Activated CD4-positive, alpha-beta T cell treated with anti-CD3 and anti-CD28 coated beads, Interleukin-2, amount 50 U/mL, for 48 hours (primary cell): ENCODE results near the gene LRRC17.
"Not testable (repeated sequence)": the region's sequence is repeated elsewhere in the genome, so short reads cannot be mapped to it uniquely, and the experiment has no call there.

Experiments used
- DNase-seq, 2 experiments: peaks; one replicate each; pipeline ENCODE4 v3.0.0-alpha.2; 2020

LRRC17 gene

DNA sequence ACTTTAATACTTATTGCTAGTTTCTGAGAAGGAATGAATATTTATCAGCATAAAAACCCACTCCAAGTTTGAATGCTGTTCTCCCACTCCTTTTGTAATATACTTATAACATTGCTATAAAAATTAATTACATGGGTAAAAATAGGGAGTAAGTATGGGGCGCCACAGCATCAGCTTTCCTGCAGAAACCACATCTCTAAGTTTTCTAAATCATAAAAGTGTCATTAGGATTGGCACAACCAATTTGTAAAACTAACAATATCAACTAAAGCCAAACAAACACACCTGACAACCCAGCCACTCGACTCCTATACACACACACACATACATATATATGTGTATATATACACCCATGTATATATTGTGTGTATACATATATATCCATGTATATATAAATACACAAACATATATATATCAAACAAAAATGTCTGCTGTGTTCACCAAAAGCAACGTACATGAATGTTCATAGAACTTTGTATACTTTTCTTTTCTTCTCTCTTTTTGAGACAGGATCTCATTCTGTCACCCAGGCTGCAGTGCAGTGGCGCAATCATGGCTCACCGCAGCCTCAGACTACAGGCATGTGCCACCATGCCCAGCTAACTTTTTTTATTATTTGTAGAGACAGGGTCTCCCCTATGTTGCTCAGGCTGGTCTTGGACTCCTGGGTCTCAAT is 14.8 kb upstream of the LRRC17 start:
- no peak for DNase-seq

DNA sequence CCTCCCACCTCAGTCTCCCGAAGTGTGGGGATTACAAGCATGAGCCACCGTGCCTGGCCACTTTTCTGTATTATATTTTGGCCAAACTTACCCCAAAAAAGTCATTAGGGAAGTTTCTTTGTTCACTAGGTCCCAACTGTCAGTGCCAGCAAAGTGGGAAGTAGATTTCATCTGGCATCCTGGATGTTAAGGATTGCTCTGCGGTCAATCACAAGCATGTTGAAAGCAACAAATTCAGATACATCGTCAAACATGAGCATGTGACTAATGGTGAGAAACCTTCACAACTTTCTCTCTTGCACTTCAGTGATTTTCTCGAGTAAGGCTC is 14.3 kb upstream of the LRRC17 start:
- DNase-seq = no peak

DNA sequence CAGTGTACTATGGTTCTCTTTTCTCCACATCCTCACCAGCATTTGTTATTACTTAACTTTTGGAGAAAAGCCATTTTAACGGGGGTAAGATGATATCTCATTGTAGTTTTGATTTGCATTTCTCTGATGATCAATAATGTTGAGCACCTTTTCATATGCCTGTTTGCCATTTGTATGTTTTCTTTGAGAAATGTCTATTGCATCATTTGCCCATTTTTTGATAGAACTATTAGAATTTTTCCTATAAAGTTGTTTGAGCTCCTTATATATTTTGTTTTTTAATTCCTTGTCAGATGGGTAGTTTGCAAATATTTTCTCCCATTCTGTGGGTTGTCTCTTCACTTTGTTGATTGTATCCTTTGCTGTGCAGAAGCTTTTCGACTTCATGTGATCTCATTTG is 10.7 kb upstream of the LRRC17 start:
- not testable (repeated sequence) for DNase-seq

DNA sequence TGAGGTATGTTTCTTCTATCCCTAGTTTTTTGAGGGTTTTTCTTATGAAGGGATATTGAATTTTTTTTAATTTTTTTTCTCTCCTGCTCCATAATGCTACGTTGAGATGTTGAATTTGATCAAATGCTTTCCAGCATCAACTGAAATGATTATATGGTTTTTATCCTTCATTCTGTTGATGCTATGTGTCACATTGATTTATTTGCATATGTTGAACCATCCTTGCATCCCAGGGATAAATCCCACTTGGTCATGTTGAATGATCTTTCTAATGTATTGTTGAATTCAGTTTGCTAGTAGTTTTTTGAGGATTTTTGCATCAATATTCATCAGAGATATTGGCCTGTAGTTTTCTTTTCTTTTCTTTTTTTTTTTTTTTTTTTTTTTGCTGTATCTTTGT is 9.2 kb upstream of the LRRC17 start:
- DNase-seq = not testable (repeated sequence)

DNA sequence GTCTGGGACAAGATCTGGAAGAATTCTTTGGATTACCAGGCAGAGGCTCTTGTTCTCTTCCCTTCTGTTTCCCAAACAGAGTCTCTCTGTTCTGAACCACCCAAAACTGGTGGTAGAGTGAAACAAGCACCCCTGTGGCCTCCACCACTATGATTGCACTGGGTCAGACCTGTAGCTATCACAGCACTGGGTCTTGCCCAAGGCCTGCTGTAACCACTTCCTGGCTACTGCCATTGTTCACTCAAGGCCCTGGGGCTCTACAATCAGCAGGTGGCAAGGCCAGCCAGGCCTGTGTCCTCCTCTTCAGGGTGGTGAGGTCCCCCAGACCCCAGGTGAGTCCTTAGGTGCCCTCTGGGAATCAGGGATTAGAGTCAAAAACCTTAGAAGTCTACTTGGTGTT is 4.1 kb upstream of the LRRC17 start:
- no peak for DNase-seq

DNA sequence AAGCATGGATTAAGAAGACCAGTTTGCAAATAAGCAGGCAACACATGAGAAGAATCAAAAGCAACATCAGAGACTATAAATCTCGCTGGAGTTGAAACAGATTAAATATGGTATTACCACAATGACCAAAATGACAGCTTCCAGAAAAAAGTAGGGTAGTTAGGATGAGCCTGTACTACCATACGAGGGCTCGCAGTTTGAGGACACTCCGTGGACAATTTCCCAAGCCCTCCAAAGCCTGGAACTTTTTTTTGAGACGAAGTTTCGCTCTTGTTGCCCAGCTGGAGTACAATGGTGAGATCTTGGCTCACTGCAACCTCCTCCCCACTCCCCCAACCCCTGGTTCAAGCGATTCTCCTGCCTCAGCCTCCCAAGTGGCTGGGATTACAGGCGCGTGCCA is 1.0 kb downstream of the LRRC17 start:
- DNase-seq = no peak

DNA sequence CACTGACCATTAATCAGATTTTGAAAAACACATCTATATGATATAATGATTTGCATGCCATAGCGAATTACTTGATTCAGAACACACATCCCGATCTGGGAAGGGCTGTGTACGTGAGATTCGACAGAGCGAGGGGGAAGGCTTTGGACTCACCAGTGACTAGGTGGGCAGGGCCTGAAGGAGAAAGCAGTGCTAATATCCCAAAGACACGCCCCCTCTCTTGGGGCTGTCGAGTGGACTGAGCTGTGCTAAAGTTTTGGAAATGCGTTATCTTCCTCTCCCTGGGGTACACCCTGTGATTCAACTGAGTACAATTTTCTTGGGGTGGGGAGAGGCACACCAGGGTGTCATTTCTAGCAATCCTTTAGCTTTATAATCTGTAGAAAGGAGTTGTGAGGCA is 1.8 kb downstream of the LRRC17 start:
- no peak for DNase-seq

DNA sequence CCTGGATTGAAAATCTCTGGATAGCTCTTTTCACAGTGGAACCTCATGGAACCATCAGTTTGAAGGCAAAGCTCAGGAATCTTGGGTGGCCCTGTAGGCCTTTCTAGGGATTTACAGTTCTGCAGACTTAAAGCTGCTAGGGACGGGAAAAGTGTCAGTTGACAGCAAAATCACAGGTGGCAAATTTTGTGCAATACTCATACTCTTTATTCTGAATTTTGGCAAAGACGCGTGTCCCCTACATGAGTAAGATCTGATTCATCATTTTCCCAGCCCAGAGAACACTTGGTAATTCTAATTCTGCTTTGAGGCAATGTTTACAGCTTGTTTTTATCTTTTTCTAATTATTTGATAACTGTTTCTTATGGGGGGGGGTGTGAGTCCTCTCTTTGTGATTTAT is 3.6 kb downstream of the LRRC17 start:
- DNase-seq = no peak

DNA sequence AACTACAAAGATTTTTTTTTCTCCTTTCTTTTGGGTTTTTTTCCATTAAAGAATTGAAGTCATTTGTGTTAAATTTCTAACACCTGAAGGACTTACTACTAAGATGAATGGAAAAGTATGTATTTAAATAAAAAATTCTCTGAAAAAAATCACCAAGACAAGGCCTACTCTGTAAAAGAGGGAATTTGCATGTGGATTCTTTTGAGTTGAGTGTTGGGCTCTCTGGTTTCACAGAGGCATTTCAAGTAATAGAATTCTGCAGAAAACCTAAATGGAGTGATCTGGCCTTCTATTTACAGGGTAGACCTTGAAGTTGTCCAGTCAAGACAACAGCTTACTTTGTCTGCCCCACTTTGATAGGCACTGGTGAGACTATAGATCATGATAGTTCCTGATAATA is 4.1 kb downstream of the LRRC17 start:
- no peak for DNase-seq

DNA sequence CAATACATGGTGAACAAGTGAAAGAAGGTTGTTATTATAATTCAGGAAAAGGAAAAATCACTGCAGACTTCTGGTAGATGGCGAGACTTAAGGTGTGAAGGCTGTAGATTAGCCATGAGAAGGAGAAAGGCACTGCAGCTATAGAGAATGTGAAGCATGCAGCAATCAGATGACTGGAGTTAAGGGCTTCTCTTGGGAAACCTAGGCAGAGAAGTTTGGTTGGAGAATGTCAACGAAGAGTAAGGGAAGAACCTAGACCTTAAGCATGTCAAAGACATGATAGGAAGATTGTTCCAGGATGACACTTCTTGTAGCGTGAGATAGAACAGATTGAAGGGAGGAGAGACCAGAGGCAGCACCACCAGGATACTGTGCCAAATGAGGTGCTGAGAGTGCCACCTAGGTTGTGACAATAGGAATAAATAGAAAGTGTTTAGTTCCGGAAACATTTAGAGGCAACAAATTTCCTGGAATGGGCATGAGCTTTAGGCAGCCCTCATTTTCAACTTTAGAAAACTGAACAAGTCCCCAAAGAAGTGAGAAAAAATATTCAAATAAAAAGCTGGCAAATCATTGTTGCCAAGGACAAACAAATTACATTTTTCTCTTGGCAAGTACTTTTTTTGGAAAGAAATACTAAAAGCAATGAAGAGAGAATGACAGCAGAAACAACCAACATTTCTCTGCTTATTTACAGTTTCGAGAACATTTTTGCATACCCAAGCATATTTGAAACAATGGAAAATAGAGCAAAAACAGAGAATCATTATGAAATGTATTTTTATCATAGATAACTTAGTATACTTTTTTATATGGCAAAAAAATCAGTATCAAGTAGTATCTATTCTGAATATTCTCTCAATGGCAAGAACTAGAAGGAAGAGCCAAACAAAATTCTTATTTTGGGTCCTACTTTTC is 4.9 kb downstream of the LRRC17 start:
- DNase-seq = no peak

DNA sequence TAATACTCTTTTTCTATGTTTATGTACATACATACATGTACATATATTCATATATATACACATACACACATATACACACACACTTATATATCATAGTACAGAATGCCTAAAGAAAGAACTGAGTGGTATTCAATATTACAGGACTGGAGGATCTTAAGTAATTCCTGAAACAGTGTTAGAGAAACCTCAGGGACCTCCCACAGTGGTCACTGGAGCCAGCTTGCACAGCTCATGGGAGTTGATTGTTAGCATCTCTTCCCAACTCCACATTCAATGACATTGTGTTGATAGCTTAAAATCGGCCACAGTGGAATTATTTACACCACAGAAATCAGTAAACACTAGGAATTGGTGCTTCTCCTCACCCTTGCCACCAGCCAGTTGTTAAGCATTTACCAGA is 6.0 kb downstream of the LRRC17 start:
- DNase-seq = no peak

DNA sequence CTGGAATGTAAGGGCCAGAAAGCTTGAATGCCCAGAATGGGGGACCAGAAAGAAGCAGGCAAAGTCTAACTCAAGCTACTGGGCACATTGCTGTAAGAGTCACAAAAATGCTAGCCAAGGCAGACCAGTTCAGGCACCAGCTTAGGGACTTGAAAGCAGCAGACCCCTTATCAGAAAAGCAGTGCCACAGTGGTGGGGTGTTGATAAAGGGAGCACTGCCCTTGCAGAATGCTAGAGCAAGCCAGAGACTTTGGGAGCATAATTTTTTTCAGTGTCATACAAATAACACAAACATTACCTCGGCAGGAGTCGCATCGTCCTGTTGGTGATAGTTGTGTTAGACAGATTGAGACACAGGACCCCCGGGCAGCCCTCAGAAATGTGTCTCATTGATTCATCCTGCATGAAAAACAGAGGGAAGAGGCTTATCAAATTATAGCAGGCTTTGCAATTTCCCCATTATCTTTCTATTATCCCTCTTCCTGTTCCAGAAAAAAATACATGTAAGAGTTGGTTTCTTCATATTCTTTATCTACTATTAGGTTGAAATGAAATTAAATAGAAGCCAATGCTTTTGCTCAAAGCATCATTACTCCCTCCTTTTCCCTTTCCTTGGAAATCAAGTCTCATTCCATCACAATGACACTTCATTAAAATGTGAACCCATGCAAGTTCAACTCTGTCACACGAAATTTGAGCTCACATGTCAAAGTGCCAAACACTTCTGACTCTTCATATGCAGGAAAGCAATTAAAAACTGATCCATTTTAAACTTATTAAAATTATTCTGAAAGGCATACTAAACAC is 13.4 kb downstream of the LRRC17 start:
- DNase-seq = no peak

DNA sequence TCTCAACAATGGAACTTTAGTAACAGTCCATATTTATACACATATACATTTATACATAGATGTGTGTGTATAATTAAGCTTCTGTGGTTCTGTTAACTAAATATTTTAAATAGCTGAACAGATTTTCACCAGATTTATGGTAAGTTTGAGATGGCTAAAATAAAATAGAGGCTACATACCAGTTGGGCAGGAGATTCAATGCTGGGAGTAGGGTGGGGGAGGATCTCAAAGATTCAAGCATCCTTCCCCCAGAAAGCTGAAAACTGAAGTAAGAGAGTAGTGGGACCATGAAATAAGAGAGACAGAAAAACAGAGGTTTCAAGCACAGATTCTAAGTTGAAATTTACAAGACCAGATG is 14.0 kb downstream of the LRRC17 start:
- DNase-seq = no peak

DNA sequence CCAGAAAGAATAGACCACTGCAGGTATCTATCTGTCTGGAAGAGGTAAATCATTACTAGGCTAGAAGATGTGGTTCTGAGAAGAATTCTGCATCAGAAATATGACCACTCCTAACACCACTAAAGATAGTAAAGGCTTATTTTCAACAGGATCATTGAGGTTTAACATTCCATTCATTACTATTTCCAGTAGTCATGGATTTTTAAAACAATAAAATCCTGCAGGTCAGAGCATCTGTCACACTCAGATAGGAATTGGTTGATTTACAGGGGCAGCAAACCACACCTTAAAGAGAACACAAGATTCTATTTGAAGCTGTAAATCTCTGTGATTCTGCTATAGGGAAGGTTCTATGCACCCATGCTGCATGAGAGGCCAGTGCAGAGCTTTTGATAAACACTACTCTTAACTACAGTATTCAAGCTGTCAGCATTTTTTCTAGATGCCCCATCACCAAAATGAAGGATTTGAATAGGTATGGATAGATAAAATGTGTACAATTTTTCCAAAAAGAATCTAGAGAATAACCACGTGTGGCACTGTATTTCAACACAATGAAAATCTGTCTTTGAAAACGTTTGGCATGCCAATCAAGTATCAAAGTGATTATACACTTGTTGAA is 14.6 kb downstream of the LRRC17 start:
- DNase-seq = no peak

DNA sequence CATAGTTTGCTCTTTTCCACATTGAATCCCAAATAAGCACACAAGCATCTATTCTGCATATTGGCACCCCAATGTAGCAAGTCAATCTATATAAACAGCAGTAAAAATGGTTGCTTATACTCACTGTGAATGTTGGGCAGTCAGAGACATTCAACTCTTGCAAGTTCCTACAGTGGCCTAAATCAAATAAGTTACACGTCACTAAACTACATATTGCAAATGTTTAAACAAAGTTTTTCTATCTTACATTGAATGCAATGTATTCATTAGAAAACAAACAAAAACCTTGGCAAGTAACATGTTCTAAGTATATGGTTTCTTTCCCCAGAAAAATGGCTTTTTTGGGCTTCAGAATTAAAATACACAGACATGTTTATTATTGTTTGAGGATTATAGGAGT is 19.0 kb downstream of the LRRC17 start:
- DNase-seq = no peak

DNA sequence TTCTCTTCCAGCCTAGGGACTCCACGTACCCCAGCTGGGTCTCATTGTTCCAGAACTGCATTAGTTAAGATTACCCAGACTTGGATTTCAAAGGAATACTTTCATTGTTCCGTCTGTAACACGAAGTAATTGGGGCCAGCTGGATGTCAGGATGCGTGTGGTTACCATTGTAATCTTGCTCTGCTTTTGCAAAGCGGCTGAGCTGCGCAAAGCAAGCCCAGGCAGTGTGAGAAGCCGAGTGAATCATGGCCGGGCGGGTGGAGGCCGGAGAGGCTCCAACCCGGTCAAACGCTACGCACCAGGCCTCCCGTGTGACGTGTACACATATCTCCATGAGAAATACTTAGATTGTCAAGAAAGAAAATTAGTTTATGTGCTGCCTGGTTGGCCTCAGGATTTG is 21.0 kb downstream of the LRRC17 start:
- no peak for DNase-seq

DNA sequence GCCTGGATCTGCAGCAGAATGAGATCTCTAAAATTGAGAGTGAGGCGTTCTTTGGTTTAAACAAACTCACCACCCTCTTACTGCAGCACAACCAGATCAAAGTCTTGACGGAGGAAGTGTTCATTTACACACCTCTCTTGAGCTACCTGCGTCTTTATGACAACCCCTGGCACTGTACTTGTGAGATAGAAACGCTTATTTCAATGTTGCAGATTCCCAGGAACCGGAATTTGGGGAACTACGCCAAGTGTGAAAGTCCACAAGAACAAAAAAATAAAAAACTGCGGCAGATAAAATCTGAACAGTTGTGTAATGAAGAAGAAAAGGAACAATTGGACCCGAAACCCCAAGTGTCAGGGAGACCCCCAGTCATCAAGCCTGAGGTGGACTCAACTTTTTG is 21.4 kb downstream of the LRRC17 start:
- DNase-seq = no peak

DNA sequence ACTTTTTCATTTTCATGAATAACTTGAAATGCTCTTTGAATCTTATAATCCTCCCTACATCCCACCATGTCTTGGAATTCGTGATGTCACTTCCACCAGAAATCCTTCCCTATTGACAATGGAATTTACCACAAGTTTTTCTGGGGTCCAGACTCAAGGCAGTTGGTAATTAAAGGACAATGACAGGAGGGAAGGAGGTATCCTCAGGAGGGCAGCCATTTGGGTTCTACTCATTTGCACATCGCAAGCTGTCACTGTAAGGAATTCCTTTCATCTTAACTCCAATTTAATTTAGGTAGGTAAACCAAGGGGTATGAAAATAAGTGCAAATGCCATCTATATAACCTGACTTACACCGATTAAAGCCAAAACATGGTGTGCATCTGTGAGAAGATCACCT is 21.9 kb downstream of the LRRC17 start:
- no peak for DNase-seq

DNA sequence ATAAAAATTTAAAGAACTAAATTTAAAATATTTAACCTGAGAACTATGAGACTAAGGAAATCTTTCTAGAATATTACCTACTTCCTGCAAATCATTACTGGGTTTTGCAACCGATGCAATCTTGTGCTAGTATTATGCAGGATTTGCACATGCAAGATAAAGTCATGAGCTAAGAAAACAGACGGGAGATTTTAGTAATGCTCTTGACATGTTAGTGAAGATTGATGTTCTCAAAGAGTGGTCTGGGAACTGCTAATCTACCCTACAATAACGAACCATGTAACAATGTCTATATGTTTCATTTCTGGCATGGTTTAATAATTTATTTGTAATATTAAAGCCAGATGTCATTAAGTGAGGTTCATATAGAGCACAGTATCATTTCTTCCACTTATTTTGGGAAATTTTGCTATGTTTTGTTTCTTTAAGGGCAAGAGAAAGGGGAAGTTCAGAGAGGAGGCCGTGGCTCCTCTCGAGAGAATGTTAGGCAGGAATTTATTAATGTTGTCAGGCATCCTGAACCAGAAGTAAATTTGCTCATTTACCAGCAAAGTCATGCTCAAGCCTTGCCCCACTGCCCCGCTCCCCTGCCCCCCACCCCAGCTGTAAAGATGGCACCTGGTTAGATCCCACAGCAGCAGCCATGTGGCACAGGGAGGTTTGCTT is 22.8 kb downstream of the LRRC17 start:
- no peak for DNase-seq

DNA sequence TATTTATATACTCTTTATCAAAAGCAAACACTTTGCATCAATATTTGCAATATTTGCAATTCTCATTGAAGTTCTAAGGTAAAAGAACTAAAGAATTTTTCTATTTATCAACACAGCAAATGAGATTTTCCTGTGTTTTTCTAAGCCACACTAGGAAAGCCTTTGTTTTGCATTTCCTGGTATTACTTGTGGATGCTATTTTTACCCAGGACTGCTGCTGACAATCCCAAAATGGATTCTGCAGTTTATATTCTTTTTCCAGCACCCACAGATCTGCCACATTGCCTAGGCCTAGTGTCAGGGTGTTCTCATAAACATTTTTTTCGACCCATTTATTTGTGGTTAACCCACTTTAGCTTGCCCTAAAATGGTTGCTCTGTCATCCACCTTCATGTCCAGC is 25.9 kb downstream of the LRRC17 start:
- no peak for DNase-seq

DNA sequence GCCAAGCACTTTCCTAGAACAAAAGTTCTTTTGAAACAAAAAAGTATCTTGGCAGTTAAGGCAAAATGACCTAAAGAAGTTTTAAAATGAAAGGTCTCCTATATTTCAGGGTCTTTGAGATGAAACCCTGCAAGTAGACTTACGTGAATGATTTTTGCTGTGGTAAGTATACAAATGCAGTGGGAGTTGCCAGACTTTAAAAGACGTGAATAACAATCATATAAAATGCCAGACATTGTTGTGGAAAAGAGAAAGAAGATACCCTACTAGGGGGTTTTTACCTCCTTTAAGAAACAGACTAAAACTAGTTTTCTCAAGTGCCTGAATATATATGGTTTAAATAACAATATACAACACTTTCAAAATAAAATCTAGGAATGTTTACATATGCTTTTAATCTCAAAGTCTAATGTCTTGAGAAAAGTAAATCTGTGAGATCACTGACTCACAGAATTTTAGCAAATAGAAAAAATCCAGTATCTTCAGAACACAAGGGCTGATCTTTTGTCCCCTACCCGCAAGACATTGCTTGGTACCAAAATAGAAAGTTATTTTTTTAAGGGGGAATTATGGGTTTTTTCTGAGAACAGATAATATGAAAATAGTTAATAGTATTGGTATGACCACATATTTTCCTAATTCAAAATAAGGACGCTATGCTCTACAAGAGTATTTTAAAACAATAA is 29.5 kb downstream of the LRRC17 start:
- no peak for DNase-seq

DNA sequence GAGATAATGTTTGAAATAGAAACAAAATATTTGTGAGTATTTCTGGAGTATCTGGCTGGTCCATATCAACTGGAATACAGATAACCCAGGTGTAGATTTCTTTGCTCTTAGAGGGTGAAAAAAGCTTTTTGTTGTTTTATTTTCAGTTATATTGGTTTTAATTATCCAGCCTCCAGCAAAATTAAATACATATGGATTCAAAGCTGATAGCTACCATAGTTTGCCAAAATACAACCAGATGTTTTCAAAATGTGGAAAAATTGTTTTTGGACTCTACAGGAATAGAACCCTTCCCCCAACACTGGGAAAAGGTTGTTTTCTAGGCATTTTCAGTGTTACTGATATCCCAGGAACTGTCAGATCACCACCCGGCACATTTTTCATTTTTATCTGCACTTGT is 30.1 kb downstream of the LRRC17 start:
- no peak for DNase-seq
